Measurements from ENCODE around the gene KSR1.
"Not testable (repeated sequence)": the region's sequence is repeated elsewhere in the genome, so short reads cannot be mapped to it uniquely, and the experiment has no call there.

Gene KSR1

GRCh38 chr17:27646232-27646631 is 190.0 kb downstream of the KSR1 start:
- DNase-seq: no peak

GRCh38 chr17:27647765-27648164 is 191.5 kb downstream of the KSR1 start:
- DNase-seq: no peak

- not testable (repeated sequence) for DNase-seq
These were observed 192.9 kb downstream of the KSR1 start for GRCh38 chr17:27649111-27649571.

- no peak for DNase-seq
These were observed 193.7 kb downstream of the KSR1 start for GRCh38 chr17:27649929-27650328.

GRCh38 chr17:27650836-27651235 is 194.6 kb downstream of the KSR1 start:
- no peak for DNase-seq

- DNase-seq: peak; percentile 71
These were observed 195.4 kb downstream of the KSR1 start for GRCh38 chr17:27651411-27652345.

GRCh38 chr17:27653449-27653971 is 197.3 kb downstream of the KSR1 start:
- not testable (repeated sequence) for DNase-seq

GRCh38 chr17:27654136-27654535 is 197.9 kb downstream of the KSR1 start:
- no peak for DNase-seq

- DNase-seq: peak; percentile 76
These were observed 198.6 kb downstream of the KSR1 start for GRCh38 chr17:27654654-27655524.

GRCh38 chr17:27655525-27656111 is 199.4 kb downstream of the KSR1 start:
- DNase-seq: not testable (repeated sequence)

GRCh38 chr17:27656620-27657019 is 200.4 kb downstream of the KSR1 start:
- not testable (repeated sequence) for DNase-seq

- no peak for DNase-seq
These were observed 201.4 kb downstream of the KSR1 start for GRCh38 chr17:27657620-27658019.

GRCh38 chr17:27659683-27660082 is 203.4 kb downstream of the KSR1 start:
- no peak for DNase-seq

- no peak for DNase-seq
These were observed 204.2 kb downstream of the KSR1 start for GRCh38 chr17:27660436-27660835.

GRCh38 chr17:27663936-27664605 is 207.8 kb downstream of the KSR1 start:
- DNase-seq: no peak

GRCh38 chr17:27664606-27664965 is 208.3 kb downstream of the KSR1 start:
- DNase-seq: no peak

- no peak for DNase-seq
These were observed 209.3 kb downstream of the KSR1 start for GRCh38 chr17:27665549-27665948.

GRCh38 chr17:27666270-27666669 is 210.0 kb downstream of the KSR1 start:
- not testable (repeated sequence) for DNase-seq

GRCh38 chr17:27666831-27667560 is 210.7 kb downstream of the KSR1 start:
- DNase-seq: no peak

- DNase-seq: no peak
These were observed 211.6 kb downstream of the KSR1 start for GRCh38 chr17:27667656-27668487.

- no peak for DNase-seq
These were observed 212.2 kb downstream of the KSR1 start for GRCh38 chr17:27668488-27668823.

Measured in CD4-positive, alpha-beta T cell treated with Interleukin-17A for 4 hours (primary cell).